Activated effector memory CD4-positive, alpha-beta T cell treated with Interleukin-2 at 50 U/mL for 16 hours (primary cell): ENCODE data around the gene ANKRD33B.
"Not testable (repeated sequence)": the region's sequence is repeated elsewhere in the genome, so short reads cannot be mapped to it uniquely, and the experiment has no call there.

Experiments
- DNase-seq: peaks from one replicate; pipeline ENCODE4 v3.0.0-alpha.2; 2020

The ANKRD33B gene

DNA sequence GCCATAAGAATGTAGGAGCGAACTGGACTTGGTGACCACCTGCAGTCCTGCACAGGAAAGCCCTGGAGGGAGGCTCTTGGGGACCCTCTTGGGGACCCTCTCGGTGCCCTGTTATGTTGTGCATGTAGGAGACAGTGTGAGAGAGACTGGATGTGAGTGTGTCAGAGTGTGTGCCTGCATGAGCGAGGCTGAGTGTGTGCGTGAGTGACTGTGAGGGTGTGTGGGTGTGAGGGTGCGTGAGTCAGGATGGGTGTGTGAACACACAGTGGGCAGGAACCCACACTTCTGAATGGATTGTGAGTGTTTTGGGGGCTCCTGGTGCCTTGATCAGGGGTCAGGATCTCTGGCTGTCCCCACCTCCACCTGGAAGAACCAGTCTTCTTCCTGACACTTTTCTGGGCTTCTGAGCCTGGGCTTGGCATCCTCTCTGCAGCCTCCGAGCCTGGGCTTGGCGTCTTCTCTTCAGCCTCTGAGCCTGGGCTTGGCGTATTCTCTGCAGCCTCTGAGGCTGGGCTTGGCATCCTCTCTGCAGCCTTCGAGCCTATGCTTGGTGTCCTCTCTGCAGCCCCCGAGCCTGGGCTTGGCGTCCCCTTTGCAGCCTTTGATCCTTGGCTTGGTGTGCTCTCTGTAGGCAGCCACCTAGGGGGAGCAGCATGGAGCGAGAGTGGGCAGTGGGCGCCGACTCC lies 25.6 kb upstream of the ANKRD33B start:
- DNase-seq = no peak

DNA sequence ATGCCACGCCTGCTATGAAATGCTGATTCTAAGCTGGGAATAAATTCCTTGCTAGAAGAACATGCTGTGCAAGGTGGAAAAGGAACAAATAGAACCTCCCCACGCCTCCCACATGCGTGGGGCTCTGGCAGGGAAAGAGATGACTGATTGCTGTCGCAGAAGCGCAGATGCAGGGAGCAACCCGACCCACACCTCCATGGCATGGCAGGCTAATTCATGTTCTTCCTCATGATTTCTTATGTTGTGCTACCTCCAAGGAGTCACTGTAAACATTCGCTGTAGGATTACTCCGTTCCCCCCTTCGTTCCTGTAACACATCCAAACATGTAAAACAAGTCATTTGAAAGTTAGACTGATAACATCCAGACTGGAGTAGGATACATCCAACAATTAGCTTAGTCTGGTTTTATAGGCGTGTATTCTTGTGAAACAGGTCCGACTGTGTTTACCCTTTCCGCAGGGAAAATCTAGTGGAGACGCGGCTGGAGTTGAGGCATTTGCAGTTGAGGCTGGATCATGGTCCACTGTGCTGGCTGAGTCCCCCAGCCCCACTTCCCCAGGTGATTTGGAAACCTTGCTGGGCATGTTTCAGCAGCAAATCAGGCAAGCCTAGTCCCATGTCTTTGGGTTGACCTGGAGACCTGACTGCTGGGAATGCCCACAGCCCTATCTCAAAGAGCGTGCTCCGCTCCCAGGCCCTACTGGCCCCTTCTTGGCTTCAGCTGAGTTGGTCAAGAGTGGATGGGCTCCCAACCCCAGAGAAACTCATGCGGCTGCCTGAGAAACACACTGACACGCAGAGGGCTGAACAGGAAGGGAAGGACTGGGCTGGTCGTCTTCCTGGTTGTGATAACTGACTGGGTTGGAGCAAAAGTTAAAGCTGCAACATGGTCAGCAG lies 24.8 kb upstream of the ANKRD33B start:
- no peak for DNase-seq

- no peak for DNase-seq
Measured at GRCh38 chr5:10539687-10539998, 24.2 kb upstream of the ANKRD33B start.

- DNase-seq = no peak
Measured at GRCh38 chr5:10540036-10540544, 23.8 kb upstream of the ANKRD33B start.

DNA sequence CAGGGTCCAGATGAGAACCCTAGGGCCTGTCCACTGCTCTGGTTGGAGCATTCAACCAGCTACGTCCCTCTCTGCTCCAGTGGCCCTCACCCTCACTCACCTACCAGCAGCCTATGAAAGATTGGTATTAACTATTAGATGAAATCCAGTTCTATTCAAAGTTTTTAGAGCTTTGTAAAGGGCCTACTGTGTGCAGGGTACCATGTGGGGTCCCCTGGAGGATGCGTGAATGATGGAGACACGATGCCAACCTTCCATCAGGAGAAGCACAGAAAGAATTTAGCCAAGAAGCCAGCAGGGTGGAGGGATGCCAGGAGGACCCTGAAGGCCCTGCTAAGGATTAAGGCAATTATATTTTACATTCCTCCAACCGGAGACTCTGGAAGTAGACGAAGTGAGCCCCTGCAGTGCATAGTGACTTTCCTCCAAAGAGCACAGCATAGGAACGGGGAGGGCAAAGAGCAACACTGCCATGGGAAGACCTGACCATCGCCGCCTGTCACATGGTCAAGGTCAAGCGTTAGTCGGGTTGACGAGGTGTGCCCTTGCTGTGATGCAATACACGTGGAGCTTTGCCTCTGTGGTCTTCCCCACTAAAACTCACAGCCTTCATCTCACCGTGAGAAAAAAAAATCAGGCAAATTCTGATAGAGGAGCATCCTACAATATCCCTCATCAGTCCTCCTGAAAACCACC lies 22.8 kb upstream of the ANKRD33B start:
- no peak for DNase-seq

GRCh38 chr5:10542055-10542550 lies 21.8 kb upstream of the ANKRD33B start:
- no peak for DNase-seq

- no peak for DNase-seq
Measured at GRCh38 chr5:10543585-10544040, 20.3 kb upstream of the ANKRD33B start.

- no peak for DNase-seq
Measured at GRCh38 chr5:10545084-10545483, 18.8 kb upstream of the ANKRD33B start.

- no peak for DNase-seq
Measured at GRCh38 chr5:10546186-10546585, 17.7 kb upstream of the ANKRD33B start.

- DNase-seq = no peak
Measured at GRCh38 chr5:10548418-10549122, 15.3 kb upstream of the ANKRD33B start.

DNA sequence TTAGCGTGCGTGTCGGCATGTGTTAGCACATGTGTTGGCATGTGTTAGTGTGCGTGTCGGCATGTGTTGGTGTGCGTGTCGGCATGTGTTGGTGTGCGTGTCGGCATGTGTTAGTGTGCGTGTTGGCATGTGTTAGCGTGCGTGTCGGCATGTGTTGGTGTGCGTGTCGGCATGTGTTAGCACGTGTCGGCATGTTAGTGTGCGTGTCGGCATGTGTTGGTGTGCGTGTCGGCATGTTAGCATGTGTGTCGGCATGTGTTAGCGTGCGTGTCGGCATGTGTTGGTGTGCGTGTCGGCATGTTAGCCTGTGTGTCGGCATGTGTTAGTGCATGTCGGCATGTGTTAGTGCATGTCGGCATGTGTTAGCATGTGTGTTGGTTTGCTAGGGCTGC lies 14.8 kb upstream of the ANKRD33B start:
- DNase-seq = not testable (repeated sequence)

- no peak for DNase-seq
Measured at GRCh38 chr5:10550222-10550995, 13.5 kb upstream of the ANKRD33B start.

DNA sequence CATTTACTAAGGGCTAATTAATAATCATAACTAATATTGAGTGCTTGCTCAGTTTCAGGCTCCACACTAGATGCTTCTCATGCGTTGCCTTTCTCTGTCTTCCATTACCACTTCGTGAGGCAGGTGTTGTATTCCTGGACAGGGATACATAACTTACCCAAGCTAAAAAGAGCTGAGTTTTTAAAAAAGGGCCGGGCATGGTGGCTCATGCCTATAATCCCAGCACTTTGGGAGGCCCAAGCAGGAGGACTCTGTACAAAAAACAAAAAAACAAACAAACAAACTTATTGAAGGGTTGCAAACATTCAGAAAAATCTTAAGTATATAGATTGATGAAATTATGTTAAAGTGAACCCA lies 12.1 kb upstream of the ANKRD33B start:
- DNase-seq = no peak

DNA sequence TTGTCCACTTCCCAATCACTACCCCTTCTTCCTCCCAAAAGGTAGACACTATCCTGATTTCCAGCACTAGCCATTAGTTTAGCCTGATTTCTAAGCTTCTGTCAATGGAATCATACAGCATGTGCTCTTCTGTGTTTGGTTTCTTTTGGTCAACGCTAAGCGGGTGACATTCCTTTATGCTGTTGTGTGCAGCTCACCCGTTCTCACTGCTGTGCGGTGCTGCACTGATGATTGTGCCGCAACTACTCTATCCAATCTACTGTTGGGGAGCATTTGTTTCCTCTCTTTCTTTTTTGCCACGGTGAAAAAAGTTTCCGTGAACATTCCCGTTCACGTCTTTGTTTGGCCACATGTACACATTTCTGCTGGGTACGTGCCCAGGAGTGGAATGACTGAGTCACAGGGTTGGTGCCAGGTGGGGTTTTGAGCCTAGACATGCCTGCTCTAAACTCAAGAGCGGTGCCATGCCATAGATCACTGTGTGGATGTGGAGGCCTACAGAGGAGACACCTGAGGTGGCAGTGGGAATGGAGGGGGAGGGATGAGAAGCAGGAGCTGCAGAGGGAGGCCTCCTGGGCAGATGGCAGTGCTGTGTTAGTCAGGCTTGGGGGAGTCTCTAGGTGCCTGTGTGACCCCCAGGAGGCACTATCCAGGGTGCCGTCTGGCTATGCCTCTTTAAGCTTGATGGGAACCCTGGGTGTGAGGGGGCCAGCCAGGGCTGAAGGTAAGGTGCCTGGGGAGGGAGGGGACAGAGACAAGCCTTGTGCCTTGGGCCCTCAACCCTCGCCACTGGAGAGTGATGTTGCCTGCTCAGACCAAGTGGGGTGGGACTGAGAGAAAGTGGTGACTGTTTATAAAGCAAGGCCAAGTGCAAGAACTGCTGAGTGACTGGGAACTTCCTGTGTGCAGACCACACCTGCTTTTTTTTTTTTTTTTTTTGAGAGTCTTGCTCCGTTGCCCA lies 11.4 kb upstream of the ANKRD33B start:
- no peak for DNase-seq

DNA sequence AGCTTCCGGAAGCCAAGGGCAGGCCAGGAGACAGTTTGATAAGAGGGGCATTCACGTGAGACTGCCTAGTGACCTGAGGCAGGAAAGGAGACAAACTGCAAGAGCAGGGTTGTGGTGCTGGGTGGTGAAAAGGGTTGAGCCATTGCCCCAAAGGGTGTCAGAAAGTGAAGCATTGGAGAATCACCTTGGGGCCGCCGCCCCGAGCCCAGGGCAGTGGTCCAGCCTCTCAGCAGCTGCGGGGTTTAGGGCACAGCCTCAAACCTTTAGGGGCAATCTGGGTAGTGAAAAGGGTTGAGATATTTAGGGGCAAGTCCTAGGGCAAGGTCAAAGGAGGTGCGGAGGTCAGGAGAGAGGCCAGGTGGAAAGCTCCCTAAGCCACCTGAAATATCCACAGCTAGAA lies 10.4 kb upstream of the ANKRD33B start:
- DNase-seq = no peak

- no peak for DNase-seq
Measured at GRCh38 chr5:10555277-10555684, 8.6 kb upstream of the ANKRD33B start.

- DNase-seq = no peak
Measured at GRCh38 chr5:10556289-10556807, 7.5 kb upstream of the ANKRD33B start.

GRCh38 chr5:10556893-10557746 lies 6.8 kb upstream of the ANKRD33B start:
- no peak for DNase-seq

- no peak for DNase-seq
Measured at GRCh38 chr5:10559151-10559550, 4.7 kb upstream of the ANKRD33B start.
